Tibial nerve (tissue), 4 donors: ENCODE data around the gene ZNF335. TPM values are rescaled to one million over a fixed set of nuclear protein-coding genes. Genes with fewer than 3 reads are reported as not detected.

ENCODE experiments used
- DNase-seq, 2 donors: peaks; one replicate each; pipeline ENCODE4 v3.0.0-alpha.2; 2019; ENCODE audit warnings: low spot score in 2 of 2
- H3K27ac ChIP-seq, 4 donors: fragments of 200-600 bp; sonication (generic) in 3 of 4; one replicate each; pipeline ENCODE4 v1.5.1; 2017 to 2019; ENCODE audit warnings: mild to moderate bottlenecking in 1 of 4
- H3K27me3 ChIP-seq, 2 donors: fragments of 200-600 bp; sonication (generic) in 1 of 2; one replicate each; pipeline versions ENCODE4 v1.5.1 to v1.6.0; 2017 to 2019
- H3K36me3 ChIP-seq, 3 donors: fragments of 200-600 bp; sonication (generic); one replicate each; pipeline ENCODE4 v1.5.1; 2018 to 2019
- H3K4me1 ChIP-seq, 4 donors: fragments of 200-600 bp; sonication (generic) in 3 of 4; one replicate each; pipeline ENCODE4 v1.5.1; 2017 to 2019
- H3K4me3 ChIP-seq, 4 donors: fragments of 200-600 bp; sonication (generic) in 3 of 4; one replicate each; pipeline ENCODE4 v1.5.1; 2017 to 2019; ENCODE audit warnings: mild to moderate bottlenecking in 1 of 4, moderate library complexity in 1 of 4
- H3K9me3 ChIP-seq, 4 donors: fragments of 200-600 bp; sonication (generic) in 3 of 4; one replicate each; pipeline ENCODE4 v1.5.1; 2017 to 2019
- EP300 ChIP-seq, 2 donors: sonication (generic); formaldehyde crosslinking; IDR thresholded peaks; one replicate each; pipeline ENCODE4 v1.6.1; 2017; ENCODE audit warnings: antibody characterized with exemption in 2 of 2, mild to moderate bottlenecking in 1 of 2
- POLR2A ChIP-seq, 2 donors: fragments of 450-650 bp; IDR thresholded peaks; one replicate each; pipeline ENCODE4 v1.6.1; 2017; ENCODE audit warnings: antibody characterized with exemption in 2 of 2, mild to moderate bottlenecking in 2 of 2, moderate library complexity in 2 of 2
- WGBS, 2 donors: methylation state at CpG; one replicate each; pipeline ENCODE4 v1.1.5; 2018; 5-methylcytosine and 5-hydroxymethylcytosine counted together
- total RNA-seq, 4 donors: library from RNA; depleted of rRNA; stranded (reverse); fragments of >200 nt; gene quantifications; one replicate each; pipeline ENCODE4 v1.1.0, GENCODE V29; 2016
- TF ChIP-seq, protein P1 (sequence below), 5 experiments: fragments of 200-600 bp in 3 of 5; fragments of 450-650 bp in 2 of 5; sonication (generic) in 3 of 5; IDR thresholded peaks; one replicate each; pipeline ENCODE4 v1.5.1; 2016 to 2019; ENCODE audit warnings: antibody characterized with exemption in 5 of 5, mild to moderate bottlenecking in 3 of 5, moderate library complexity in 2 of 5

The ZNF335 gene
- total RNA-seq, 4 donors from 2014 or later = 24.3 to 42.3 (median 28.6) TPM

DNA sequence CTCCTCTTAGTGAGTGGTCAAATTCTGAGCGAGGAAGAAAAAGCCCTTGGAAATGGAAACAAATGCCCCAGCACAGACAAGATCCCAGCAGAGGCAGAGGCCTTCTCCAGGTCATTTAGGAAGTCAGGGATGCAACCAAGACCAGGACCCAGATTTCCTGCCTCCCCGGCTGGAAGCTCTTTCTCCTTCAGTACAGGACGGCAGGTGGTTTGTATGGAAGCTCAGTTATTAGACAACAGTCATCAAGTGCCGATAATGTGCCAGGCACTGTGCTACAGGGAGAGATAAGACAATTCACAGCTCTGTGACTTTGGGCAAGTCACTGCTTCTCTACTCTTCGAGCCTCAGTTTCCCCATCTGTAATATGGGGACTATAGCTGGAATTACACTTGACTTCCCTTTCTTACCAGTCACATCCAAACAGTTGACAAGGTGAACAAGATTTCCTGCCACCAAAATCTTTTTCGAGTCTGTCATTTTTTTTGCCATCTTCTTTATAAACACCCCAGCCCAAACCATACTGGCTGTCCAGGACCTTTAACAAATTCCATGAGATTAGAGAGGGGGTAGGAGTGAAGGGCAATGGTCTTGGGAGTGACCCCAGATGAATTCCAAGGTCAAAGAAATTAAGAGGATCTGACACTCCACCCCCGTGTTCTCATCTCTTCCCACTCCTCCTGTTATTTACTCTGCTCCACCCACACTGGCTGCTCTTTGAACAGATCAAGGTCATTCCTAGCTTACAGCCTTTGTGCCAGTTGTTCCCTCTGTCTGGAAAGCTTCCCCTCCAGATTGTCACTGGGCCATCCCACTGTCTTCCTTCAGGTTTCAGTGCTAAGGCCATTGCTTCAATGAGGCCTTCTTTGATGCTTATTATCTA, 42.8 kb upstream of the ZNF335 start:
- peaks cover 0 to 99% of the 10 kb centered on the region in 2 donors for H3K27me3 ChIP-seq
- H3K9me3 ChIP-seq = no peaks in the 10 kb centered on the region
- H3K4me1 ChIP-seq = peaks cover 0 to 29% (median 6%) of the 10 kb centered on the region in 4 donors
- WGBS, 2 donors = 53 to 67% methylated on average over 7 of the region's 7 CpGs
- H3K27ac ChIP-seq = no peak overlapping the region
- DNase-seq = no peak
- H3K36me3 ChIP-seq = no peaks in the 10 kb centered on the region
- no peak overlapping the region for H3K4me3 ChIP-seq
- no peak for TF ChIP-seq POLR2A (IDR thresholded peaks at IDR 0.05)
- TF ChIP-seq, protein P1, sequence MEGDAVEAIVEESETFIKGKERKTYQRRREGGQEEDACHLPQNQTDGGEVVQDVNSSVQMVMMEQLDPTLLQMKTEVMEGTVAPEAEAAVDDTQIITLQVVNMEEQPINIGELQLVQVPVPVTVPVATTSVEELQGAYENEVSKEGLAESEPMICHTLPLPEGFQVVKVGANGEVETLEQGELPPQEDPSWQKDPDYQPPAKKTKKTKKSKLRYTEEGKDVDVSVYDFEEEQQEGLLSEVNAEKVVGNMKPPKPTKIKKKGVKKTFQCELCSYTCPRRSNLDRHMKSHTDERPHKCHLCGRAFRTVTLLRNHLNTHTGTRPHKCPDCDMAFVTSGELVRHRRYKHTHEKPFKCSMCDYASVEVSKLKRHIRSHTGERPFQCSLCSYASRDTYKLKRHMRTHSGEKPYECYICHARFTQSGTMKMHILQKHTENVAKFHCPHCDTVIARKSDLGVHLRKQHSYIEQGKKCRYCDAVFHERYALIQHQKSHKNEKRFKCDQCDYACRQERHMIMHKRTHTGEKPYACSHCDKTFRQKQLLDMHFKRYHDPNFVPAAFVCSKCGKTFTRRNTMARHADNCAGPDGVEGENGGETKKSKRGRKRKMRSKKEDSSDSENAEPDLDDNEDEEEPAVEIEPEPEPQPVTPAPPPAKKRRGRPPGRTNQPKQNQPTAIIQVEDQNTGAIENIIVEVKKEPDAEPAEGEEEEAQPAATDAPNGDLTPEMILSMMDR (IDR thresholded peaks at IDR 0.05) = no peak
- no peak for TF ChIP-seq EP300 (IDR thresholded peaks at IDR 0.05)

DNA sequence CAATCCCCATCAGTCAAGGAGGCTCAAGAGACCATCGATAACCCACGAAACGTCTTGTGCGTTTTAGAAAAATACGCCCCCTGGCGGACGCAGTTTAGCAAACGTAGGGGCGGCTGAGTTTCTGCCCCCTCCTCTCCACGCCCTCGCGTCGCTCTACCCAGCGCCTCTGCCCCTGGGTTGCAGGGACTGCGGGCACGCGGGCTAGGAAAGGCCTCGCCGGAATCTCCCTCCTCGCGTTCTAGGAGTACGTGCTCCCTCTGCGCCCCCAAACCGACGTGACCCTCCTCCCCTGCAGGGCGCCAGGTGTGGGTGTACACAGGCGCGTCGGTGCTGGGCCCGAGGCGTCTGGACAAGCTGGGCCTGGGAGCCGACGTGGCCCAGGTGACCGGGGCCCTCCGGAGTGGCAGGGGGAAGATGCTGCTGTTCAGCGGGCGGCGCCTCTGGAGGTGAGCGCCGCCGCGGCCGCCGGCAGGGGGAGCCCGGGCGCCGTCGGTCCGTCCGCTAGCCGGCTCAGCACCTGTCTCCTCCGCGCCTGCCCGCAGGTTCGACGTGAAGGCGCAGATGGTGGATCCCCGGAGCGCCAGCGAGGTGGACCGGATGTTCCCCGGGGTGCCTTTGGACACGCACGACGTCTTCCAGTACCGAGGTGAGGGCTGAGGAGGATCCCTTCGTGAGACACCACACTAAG, 42.0 kb upstream of the ZNF335 start:
- peaks cover 0 to 99% of the 10 kb centered on the region in 2 donors for H3K27me3 ChIP-seq
- no peak for TF ChIP-seq EP300 (IDR thresholded peaks at IDR 0.05)
- TF ChIP-seq, protein P1 (IDR thresholded peaks at IDR 0.05) = peak; percentile 61 to 92 (median 82)
- no peak overlapping the region for H3K27ac ChIP-seq
- peak in 1 of 2 donors; percentile 38 for DNase-seq
- peaks cover 0 to 30% (median 6%) of the 10 kb centered on the region in 4 donors for H3K4me1 ChIP-seq
- peak overlapping the region in 2 of 4 donors; percentile 8 to 9 for H3K4me3 ChIP-seq
- H3K9me3 ChIP-seq = no peaks in the 10 kb centered on the region
- H3K36me3 ChIP-seq = no peaks in the 10 kb centered on the region
- 1 to 3% methylated on average over 32 to 61 of the region's 67 CpGs for WGBS, 2 donors

DNA sequence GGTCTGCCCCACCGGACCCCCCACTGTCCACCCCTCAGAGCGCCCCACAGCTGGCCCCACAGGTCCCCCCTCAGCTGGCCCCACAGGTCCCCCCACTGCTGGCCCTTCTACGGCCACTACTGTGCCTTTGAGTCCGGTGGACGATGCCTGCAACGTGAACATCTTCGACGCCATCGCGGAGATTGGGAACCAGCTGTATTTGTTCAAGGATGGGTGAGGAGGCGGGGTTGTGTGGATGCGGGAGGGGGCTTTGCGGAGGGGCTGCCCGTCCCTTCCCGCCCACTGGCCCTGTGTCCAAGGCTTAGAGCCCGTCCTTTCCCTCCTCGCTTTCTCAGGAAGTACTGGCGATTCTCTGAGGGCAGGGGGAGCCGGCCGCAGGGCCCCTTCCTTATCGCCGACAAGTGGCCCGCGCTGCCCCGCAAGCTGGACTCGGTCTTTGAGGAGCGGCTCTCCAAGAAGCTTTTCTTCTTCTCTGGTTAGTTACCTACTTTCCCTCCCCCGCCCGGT, 41.4 kb upstream of the ZNF335 start:
- 14 to 15% methylated on average over 22 of the region's 29 CpGs for WGBS, 2 donors

DNA sequence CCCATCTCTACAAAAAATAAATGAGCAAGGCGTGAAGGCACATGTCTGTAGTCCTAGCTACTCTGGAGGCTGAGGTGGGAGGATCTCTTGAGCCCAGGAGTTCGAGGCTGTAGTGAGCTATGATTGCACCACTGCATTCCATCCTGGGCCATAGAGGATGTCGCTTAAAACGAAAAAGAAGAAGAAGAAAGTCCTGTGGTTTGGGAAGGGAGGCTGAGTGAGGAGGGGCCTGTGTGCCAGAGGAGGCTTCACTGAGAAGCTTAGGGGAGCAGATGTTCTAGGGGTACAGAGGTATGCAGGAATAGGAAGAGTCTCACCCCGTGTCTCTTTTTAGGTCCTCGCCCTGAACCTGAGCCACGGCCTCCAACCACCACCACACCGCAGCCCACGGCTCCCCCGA, 40.9 kb upstream of the ZNF335 start:
- Histone ChIP-seq H3K4me3 (no peak overlapping the region), H3K36me3 (no peaks in the 10 kb centered on the region)

More for the DNA sequence above, 41.4 kb upstream of the ZNF335 start:
- Histone ChIP-seq H3K27ac (no peak overlapping the region), H3K4me3 (no peak overlapping the region), H3K9me3 (no peaks in the 10 kb centered on the region), H3K36me3 (no peaks in the 10 kb centered on the region), H3K27me3 (peaks cover 0 to 99% of the 10 kb centered on the region in 2 donors), H3K4me1 (peaks cover 0 to 30% (median 7%) of the 10 kb centered on the region in 4 donors)
- DNase-seq = no peak
- TF ChIP-seq POLR2A (IDR thresholded peaks at IDR 0.05) (no peak), EP300 (IDR thresholded peaks at IDR 0.05) (no peak)
- TF ChIP-seq, protein P1 (IDR thresholded peaks at IDR 0.05) = no peak

More for the DNA sequence above, 40.9 kb upstream of the ZNF335 start:
- no peak for TF ChIP-seq EP300 (IDR thresholded peaks at IDR 0.05)
- TF ChIP-seq, protein P1 (IDR thresholded peaks at IDR 0.05) = no peak
- TF ChIP-seq POLR2A (IDR thresholded peaks at IDR 0.05) = no peak
- 62 to 68% methylated on average over 10 of the region's 10 CpGs for WGBS, 2 donors
- Histone ChIP-seq H3K9me3 (no peaks in the 10 kb centered on the region), H3K27ac (no peak overlapping the region), H3K27me3 (peaks cover 0 to 99% of the 10 kb centered on the region in 2 donors), H3K4me1 (peaks cover 0 to 30% (median 8%) of the 10 kb centered on the region in 4 donors)
- no peak for DNase-seq
